Transverse colon (tissue), 4 donors: ENCODE measurements around the gene ADPRHL1.

Source experiments
- POLR2A ChIP-seq: fragments of 450-650 bp; IDR thresholded peaks from one replicate; pipeline ENCODE4 v1.6.1; 2016; ENCODE audit warnings: antibody characterized with exemption, mild to moderate bottlenecking, moderate library complexity
- POLR2AphosphoS5 ChIP-seq, 3 donors: sonication (generic); formaldehyde crosslinking; IDR thresholded peaks; one replicate each; pipeline ENCODE4 v1.6.1; 2016; ENCODE audit warnings: antibody characterized with exemption in 3 of 3
- TF ChIP-seq, protein P1 (sequence below), 5 experiments: fragments of 200-600 bp in 3 of 5; fragments of 450-650 bp in 2 of 5; sonication (generic) in 3 of 5; IDR thresholded peaks; 1 replicate in 2 of 5; 2 replicates in 3 of 5; pipeline ENCODE4 v1.5.1; 2016 to 2017; ENCODE audit warnings: antibody characterized with exemption in 5 of 5, inconsistent platforms in 3 of 5, mild to moderate bottlenecking in 2 of 5, moderate library complexity in 1 of 5

DNA sequence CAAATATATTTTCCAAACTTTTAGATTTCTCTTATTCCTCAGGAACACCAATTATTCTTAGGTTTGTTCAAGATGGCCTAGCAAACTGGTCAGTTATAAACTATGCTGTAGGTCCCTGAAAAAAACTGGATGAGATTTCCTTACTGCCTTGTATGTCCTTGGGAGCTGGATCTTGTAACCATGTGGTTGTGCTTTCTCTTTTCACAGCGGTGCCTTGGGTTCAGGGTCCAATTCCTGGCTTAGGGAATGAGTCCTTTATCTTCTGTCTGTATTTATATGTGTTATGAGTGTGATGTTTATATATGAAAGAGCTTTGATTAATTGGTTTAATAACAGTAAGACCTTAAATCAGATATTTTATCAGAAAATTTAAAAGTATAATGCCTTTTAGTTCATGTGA, 65.9 kb downstream of the ADPRHL1 start:
- TF ChIP-seq, protein P1, sequence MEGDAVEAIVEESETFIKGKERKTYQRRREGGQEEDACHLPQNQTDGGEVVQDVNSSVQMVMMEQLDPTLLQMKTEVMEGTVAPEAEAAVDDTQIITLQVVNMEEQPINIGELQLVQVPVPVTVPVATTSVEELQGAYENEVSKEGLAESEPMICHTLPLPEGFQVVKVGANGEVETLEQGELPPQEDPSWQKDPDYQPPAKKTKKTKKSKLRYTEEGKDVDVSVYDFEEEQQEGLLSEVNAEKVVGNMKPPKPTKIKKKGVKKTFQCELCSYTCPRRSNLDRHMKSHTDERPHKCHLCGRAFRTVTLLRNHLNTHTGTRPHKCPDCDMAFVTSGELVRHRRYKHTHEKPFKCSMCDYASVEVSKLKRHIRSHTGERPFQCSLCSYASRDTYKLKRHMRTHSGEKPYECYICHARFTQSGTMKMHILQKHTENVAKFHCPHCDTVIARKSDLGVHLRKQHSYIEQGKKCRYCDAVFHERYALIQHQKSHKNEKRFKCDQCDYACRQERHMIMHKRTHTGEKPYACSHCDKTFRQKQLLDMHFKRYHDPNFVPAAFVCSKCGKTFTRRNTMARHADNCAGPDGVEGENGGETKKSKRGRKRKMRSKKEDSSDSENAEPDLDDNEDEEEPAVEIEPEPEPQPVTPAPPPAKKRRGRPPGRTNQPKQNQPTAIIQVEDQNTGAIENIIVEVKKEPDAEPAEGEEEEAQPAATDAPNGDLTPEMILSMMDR (IDR thresholded peaks at IDR 0.05), result no peak
- no peak for TF ChIP-seq POLR2A
- no peak for TF ChIP-seq POLR2AphosphoS5 (IDR thresholded peaks at IDR 0.05)
